Spleen (tissue), 7 donors: ENCODE results near the gene TEF.

Experiments
- POLR2A ChIP-seq, 3 donors: fragments of 450-650 bp; IDR thresholded peaks; one replicate each; pipeline ENCODE4 v1.5.1; 2017; ENCODE audit warnings: antibody characterized with exemption in 3 of 3, mild to moderate bottlenecking in 1 of 3
- TF ChIP-seq, protein P1 (sequence below), 11 experiments: fragments of 200-600 bp in 7 of 11; fragments of 450-650 bp in 4 of 11; sonication (generic) in 4 of 11; IDR thresholded peaks in 8 of 11; conservative IDR thresholded peaks in 3 of 11; 1 replicate in 7 of 11; 2 replicates in 4 of 11; pipeline versions ENCODE4 v1.4.0 to v1.8.0; 2016 to 2021; ENCODE audit warnings: antibody characterized with exemption in 11 of 11, inconsistent platforms in 4 of 11, mild to moderate bottlenecking in 1 of 11
- donor health status: DM: no; HTN: no; CAD: no; lungs with moderate emphysema.
- donor health status: DM: no; HTN: no; CAD: no.
- donor health status: DM: no; HTN: no; CAD: no.

DNA sequence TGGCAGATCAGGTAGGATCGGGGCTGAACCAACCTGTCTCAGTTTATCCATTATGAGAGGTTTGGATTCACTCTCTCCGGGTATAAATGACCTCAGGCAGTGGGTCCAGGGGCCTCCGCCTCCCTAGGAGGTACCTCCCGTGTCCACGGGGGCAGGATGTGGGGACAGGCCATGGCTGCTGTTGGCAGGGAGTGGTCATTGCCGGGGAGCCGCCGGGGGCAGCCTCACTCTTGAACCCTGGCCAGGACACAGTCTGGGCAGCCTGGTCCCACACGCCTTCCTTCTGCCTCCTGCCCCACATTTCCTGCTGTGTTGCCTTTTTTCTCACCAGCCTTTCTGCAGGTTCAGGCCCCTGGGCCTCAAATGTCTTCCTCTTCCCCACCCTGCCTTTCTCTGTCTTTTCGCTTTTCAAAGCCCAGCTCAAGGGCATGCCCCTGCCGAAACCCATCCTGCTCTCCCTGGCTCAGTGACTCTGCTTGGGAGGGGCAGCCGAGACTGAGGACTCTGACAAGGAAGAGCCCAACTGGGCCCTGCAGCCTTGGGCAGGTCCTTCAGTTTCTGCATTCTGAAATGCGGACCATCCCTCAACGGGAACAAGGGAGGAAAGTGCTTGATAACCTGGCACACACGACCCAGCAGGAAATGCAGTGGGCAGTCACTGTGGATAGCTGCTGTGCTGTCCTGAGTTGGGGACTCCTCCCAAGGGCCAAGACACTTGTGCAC, 49.4 kb upstream of the TEF start:
- TF ChIP-seq, protein P1, sequence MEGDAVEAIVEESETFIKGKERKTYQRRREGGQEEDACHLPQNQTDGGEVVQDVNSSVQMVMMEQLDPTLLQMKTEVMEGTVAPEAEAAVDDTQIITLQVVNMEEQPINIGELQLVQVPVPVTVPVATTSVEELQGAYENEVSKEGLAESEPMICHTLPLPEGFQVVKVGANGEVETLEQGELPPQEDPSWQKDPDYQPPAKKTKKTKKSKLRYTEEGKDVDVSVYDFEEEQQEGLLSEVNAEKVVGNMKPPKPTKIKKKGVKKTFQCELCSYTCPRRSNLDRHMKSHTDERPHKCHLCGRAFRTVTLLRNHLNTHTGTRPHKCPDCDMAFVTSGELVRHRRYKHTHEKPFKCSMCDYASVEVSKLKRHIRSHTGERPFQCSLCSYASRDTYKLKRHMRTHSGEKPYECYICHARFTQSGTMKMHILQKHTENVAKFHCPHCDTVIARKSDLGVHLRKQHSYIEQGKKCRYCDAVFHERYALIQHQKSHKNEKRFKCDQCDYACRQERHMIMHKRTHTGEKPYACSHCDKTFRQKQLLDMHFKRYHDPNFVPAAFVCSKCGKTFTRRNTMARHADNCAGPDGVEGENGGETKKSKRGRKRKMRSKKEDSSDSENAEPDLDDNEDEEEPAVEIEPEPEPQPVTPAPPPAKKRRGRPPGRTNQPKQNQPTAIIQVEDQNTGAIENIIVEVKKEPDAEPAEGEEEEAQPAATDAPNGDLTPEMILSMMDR (IDR thresholded peaks at IDR 0.05 in 8 of 11, conservative IDR thresholded peaks at IDR 0.05 in 3 of 11) = no peak
- no peak for TF ChIP-seq POLR2A (IDR thresholded peaks at IDR 0.05)
